K562 (cell line): ENCODE data around the gene SCFD2. TPM values are rescaled to one million over a fixed set of nuclear protein-coding genes. Genes with fewer than 3 reads are reported as not detected.
"Not testable (repeated sequence)": the region's sequence is repeated elsewhere in the genome, so short reads cannot be mapped to it uniquely, and the experiment has no call there.

Source experiments
- ATAC-seq: fragments of 200-7000 bp; cut with Tn5 transposase; 3 replicates; pipeline ENCODE4 v1.9.1; 2020; ENCODE audit warnings: moderate library complexity
- BruUV-seq: library from RNA; stranded (reverse); fragments of 400-500 nt; replicated peaks from 2 replicates; lab custom pipeline; 2021; lab: Mats Ljungman, UMichigan
- CTCF ChIA-PET: fragments of 300-600 bp; formaldehyde crosslinking; extraction: SDS; loops from one replicate; lab custom pipeline; 2021; ENCODE audit warnings: low intra/inter-chr PET ratio; lab: Yijun Ruan, JAX
- POLR2A ChIA-PET: fragments of 300-600, 350-650 bp; sonication (Branson Sonifier 250); formaldehyde crosslinking; extraction: SDS; loops from one replicate; lab custom pipeline; 2021; ENCODE audit warnings: antibody characterized with exemption, inconsistent platforms; lab: Yijun Ruan, JAX
- DNase-seq, 4 experiments: peaks; one replicate each; pipeline versions ENCODE4 v3.0.0 to v3.0.0-alpha.2; 2011 to 2018; ENCODE audit warnings: low spot score in 3 of 4, mixed read lengths in 3 of 4; ENCODE audit errors: extremely low read depth in 1 of 4
- FAIRE-seq: peaks from 2 replicates; lab custom pipeline; 2011; peaks lifted over from hg19 to GRCh38; lab: Jason Lieb, UNC
- H2AFZ ChIP-seq: 2 replicates; pipeline ENCODE4 v1.6.0; 2011; ENCODE audit warnings: low read depth, low read length, control low read depth, inconsistent platforms
- H3K27ac ChIP-seq: fragments of 200-600 bp; 3 replicates; pipeline ENCODE4 v1.8.0; 2011; ENCODE audit warnings: low read depth, mild to moderate bottlenecking, control low read depth, inconsistent platforms, low read length, moderate library complexity, mixed read lengths; ENCODE audit errors: extremely low read depth
- H3K27me3 ChIP-seq, 2 experiments: fragments of 300-600 bp in 1 of 2; 2 replicates in 1 of 2; 3 replicates in 1 of 2; pipeline versions ENCODE4 v1.6.0 to v1.8.0; 2011; ENCODE audit warnings: inconsistent platforms in 2 of 2, low read length in 2 of 2, mild to moderate bottlenecking in 1 of 2, mixed read lengths in 1 of 2, moderate library complexity in 1 of 2; ENCODE audit not compliant: control insufficient read depth in 2 of 2, insufficient read depth in 2 of 2
- H3K36me3 ChIP-seq: fragments of 300-600 bp; 3 replicates; pipeline ENCODE4 v1.8.0; 2011; ENCODE audit warnings: mild to moderate bottlenecking, low read length, inconsistent platforms; ENCODE audit not compliant: control insufficient read depth, insufficient read depth
- H3K4me1 ChIP-seq, 2 experiments: fragments of 200-600 bp in 1 of 2; replicated peaks in 1 of 2; 2 replicates in 1 of 2; 3 replicates in 1 of 2; pipeline versions ENCODE4 v1.5.1 to v1.8.0; 2011; ENCODE audit warnings: inconsistent platforms in 2 of 2, low read length in 2 of 2, mild to moderate bottlenecking in 1 of 2, mixed read lengths in 1 of 2, moderate library complexity in 1 of 2; ENCODE audit not compliant: control insufficient read depth in 2 of 2, insufficient read depth in 2 of 2
- H3K4me2 ChIP-seq: 2 replicates; pipeline ENCODE4 v1.6.1; 2011; ENCODE audit warnings: low read length, control low read depth, inconsistent platforms, mixed read lengths; ENCODE audit not compliant: insufficient read depth
- H3K4me3 ChIP-seq: fragments of 200-600 bp; sonication (generic), shearing (Covaris generic); 2 replicates; pipeline ENCODE4 v1.5.1; 2016; ENCODE audit warnings: control low read depth, inconsistent platforms
- H3K79me2 ChIP-seq: fragments of 200-600 bp; 3 replicates; pipeline ENCODE4 v1.8.0; 2011; ENCODE audit warnings: low read length, inconsistent platforms; ENCODE audit not compliant: control insufficient read depth, insufficient read depth
- H3K9ac ChIP-seq, 2 experiments: 2 replicates each; pipeline versions ENCODE4 v1.6.0 to v1.6.1; 2011; ENCODE audit warnings: low read depth in 2 of 2, low read length in 2 of 2, control low read depth in 1 of 2, inconsistent platforms in 1 of 2, mild to moderate bottlenecking in 1 of 2, mixed read lengths in 1 of 2; ENCODE audit not compliant: insufficient read depth in 1 of 2
- H3K9me1 ChIP-seq: one replicate; pipeline ENCODE4 v1.6.0; 2011; ENCODE audit warnings: inconsistent platforms, mild to moderate bottlenecking, low read length, moderate library complexity; ENCODE audit not compliant: control insufficient read depth, insufficient read depth
- H3K9me3 ChIP-seq: replicated peaks from 2 replicates; pipeline ENCODE4 v1.5.1; 2011; ENCODE audit warnings: low read depth, low read length, inconsistent platforms; ENCODE audit not compliant: control insufficient read depth, insufficient read depth
- H4K20me1 ChIP-seq: replicated peaks from 2 replicates; pipeline ENCODE4 v1.6.1; 2011; ENCODE audit warnings: low read length, inconsistent platforms, mixed read lengths; ENCODE audit not compliant: control insufficient read depth, insufficient read depth
- CCNT2 ChIP-seq: IDR thresholded peaks from 2 replicates; pipeline ENCODE4 v1.6.1; 2011; ENCODE audit warnings: borderline replicate concordance, low read depth, mild to moderate bottlenecking, moderate library complexity, mixed read lengths, low read length; ENCODE audit not compliant: insufficient read length; ENCODE audit errors: extremely low read depth
- NFIX ChIP-seq: fragments of 250-450 bp; sonication (Bioruptor Pico); IDR thresholded peaks from 2 replicates; pipeline ENCODE4 v1.4.0; 2020; ENCODE audit warnings: low read depth, mild to moderate bottlenecking, moderate library complexity
- ZNF146 ChIP-seq: IDR thresholded peaks from one replicate; pipeline ENCODE4 v1.6.1; 2018; ENCODE audit warnings: missing compliant biosample characterization; ENCODE audit not compliant: unreplicated experiment
- ZNF174 ChIP-seq: fragments of 250-450 bp; sonication (Bioruptor Pico); IDR thresholded peaks from 2 replicates; pipeline ENCODE4 v1.4.0; 2020; ENCODE audit warnings: mild to moderate bottlenecking
- ZNF239 ChIP-seq: fragments of 250-450 bp; sonication (Bioruptor Pico); IDR thresholded peaks from 2 replicates; pipeline ENCODE4 v1.4.0; 2020; ENCODE audit warnings: mild to moderate bottlenecking
- ZNF408 ChIP-seq: fragments of 250-450 bp; sonication (Bioruptor Pico); IDR thresholded peaks from 2 replicates; pipeline ENCODE4 v1.4.0; 2020; ENCODE audit warnings: low read depth, mild to moderate bottlenecking, moderate library complexity
- ZNF699 ChIP-seq: fragments of 250-450 bp; sonication (Bioruptor Pico); IDR thresholded peaks from 2 replicates; pipeline ENCODE4 v1.8.0; 2021; ENCODE audit warnings: mild to moderate bottlenecking, moderate library complexity; ENCODE audit not compliant: insufficient replicate concordance
- WGBS: fragments of 100-300 bp; shearing (Covaris generic); methylation state at CpG from one replicate; pipeline ENCODE4 v1.1.6; 2016; ENCODE audit warnings: low coverage, mixed read lengths; ENCODE audit not compliant: insufficient coverage; ENCODE audit errors: missing lambda C conversion rate; 5-methylcytosine and 5-hydroxymethylcytosine counted together
- in situ Hi-C: fragments of 300-500 bp; cut with MboI; formaldehyde crosslinking; loops from 4 replicates; pipeline ENCODE4 v1.15.0; 2018; ENCODE audit warnings: inconsistent platforms, mixed read lengths
- intact Hi-C: fragments of 100-400 bp; cut with micrococcal nuclease; formaldehyde crosslinking; loops from 2 replicates; pipeline ENCODE4 v1.14.2; 2022
- polyA plus RNA-seq, 8 experiments: library from polyadenylated mRNA; depleted of rRNA in 4 of 8; stranded (reverse) in 5 of 8; unstranded in 3 of 8; fragments of >200 nt; fragmentation: Nextera tagmentation in 2 of 8; fragmentation: Illumina TruSeq in 1 of 8; extraction: Ambion mirVana in 2 of 8; extraction: Trizol in 1 of 8; gene quantifications; 2 replicates each; pipeline versions ENCODE4 v1.2.1 to v1.2.3, GENCODE V29; 2011 to 2014; ENCODE audit warnings: inconsistent platforms in 1 of 8, missing spikeins in 1 of 8
- total RNA-seq, 7 experiments: library from RNA; depleted of rRNA in 6 of 7; stranded (reverse); fragments of >200 nt in 6 of 7; fragmentation: Illumina TruSeq in 2 of 7; extraction: Trizol in 2 of 7; gene quantifications; 2 replicates each; pipeline versions ENCODE4 v1.2.1 to v1.2.3, GENCODE V29; 2011 to 2021; ENCODE audit warnings: low replicate concordance in 1 of 7
- TF ChIP-seq, protein P1 (sequence below): fragments of 450-650 bp; IDR thresholded peaks from 2 replicates; pipeline ENCODE4 v1.6.1; 2017; ENCODE audit warnings: antibody characterized with exemption
- TF ChIP-seq, protein P2 (sequence below): fragments of 200-400 bp; formaldehyde crosslinking; IDR thresholded peaks from 2 replicates; pipeline ENCODE4 v1.6.1; 2017; ENCODE audit warnings: mild to moderate bottlenecking, low read depth, low read length, moderate library complexity
- TF ChIP-seq, protein P3 (sequence below): IDR thresholded peaks from 2 replicates; pipeline ENCODE4 v1.6.1; 2011; ENCODE audit not compliant: insufficient read length; ENCODE audit errors: extremely low read depth

Gene SCFD2
- total and polyA plus RNA-seq, 9 of the 15 experiments (the other 6 are each of a cell fraction or from before 2014, with no cell fraction given), result 5.7 to 30.3 (median 22.8) TPM

DNA sequence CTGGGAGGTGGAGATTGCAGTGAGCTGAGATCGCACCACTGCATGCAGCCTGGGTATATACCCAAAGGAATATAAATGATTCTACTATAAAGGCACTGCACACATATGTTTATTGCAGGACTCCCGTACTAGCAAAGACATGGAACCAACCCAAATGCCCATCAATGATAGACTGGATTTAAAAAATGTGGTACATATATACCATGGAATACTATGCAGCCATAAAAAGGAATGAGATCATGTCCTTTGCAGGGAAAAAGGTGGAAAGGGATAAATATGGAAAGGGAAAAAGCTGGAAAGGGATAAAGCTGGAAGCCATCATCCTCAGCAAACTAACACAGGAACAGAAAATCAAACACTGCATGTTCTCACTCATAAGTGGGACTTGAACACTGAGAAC, 308.8 kb downstream of the SCFD2 start:
- 68% methylated on average over 2 of the region's 2 CpGs for WGBS
- ATAC-seq, H3K9me3 ChIP-seq, H3K9me1 ChIP-seq, BruUV-seq, POLR2A ChIA-PET, H3K27me3 ChIP-seq, H2AFZ ChIP-seq, H3K36me3 ChIP-seq, H3K4me2 ChIP-seq, intact Hi-C loops, H3K9ac ChIP-seq, in situ Hi-C loops, H3K4me3 ChIP-seq, H3K4me1 ChIP-seq, H3K79me2 ChIP-seq, H4K20me1 ChIP-seq, DNase-seq, H3K27ac ChIP-seq, FAIRE-seq, CTCF ChIA-PET: not testable (repeated sequence)
- TF ChIP-seq ZNF146 (CRISPR knock-in tag), result peak; percentile 49

DNA sequence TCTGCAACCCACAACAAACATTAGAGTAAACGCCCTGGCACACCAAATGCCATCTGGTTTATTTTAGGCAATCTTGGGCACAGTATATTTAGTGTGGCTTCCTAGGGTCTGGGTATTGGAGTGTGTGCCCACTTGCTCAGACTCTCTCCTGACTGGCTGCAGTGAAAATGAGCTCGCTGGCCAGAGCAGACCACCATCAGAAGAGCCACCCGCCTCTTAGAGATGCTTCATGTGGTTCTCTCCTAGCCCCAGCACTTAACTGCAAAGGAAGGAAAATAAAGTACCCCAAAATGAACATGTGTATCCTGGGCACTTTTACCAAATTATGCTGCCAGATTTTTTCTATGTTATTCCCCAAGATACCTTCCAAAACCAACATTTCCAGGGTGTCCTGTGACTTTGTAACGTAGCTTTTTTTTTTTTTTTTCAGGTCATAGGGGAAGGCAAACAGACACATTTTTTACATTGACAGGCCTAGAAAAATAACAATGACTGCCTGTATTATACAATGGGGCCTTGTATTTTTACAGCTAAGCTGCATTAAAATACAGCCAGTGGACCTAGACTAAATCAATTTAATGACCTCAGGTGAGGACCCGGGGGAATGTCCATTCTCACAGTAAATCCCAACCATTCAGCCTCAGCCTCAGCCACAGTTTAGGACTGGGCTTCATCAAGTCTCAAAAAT, 310.0 kb downstream of the SCFD2 start:
- in situ Hi-C loops (no loop called here), intact Hi-C loops (no loop called here)
- ATAC-seq (no peak), DNase-seq (no peak), FAIRE-seq (no peak)
- POLR2A ChIA-PET, result interaction anchor here (1.0 kb wide), 1 partner anchor 14 kb away, joined by 3 read pairs; no protein-coding TSS in a partner anchor
- no peaks in the 10 kb centered on the region for H3K27me3 ChIP-seq
- no peaks in the 10 kb centered on the region for H4K20me1 ChIP-seq
- H3K9ac ChIP-seq, result no peak overlapping the region
- no peak overlapping the region for H3K4me2 ChIP-seq
- CTCF ChIA-PET, result no interaction called here
- no peaks in the 10 kb centered on the region for H3K9me3 ChIP-seq
- no TSS peak for BruUV-seq
- no peak overlapping the region for H3K27ac ChIP-seq
- no peaks in the 10 kb centered on the region for H3K79me2 ChIP-seq
- no peaks in the 10 kb centered on the region for H3K36me3 ChIP-seq
- WGBS, result 63% methylated on average over 5 of the region's 5 CpGs
- no peaks in the 10 kb centered on the region for H3K4me1 ChIP-seq
- no peaks in the 10 kb centered on the region for H3K9me1 ChIP-seq
- no peak overlapping the region for H3K4me3 ChIP-seq
- no peak overlapping the region for H2AFZ ChIP-seq
- no peak for TF ChIP-seq ZNF408 (CRISPR knock-in tag)
- no peak for TF ChIP-seq ZNF699 (CRISPR knock-in tag)
- no peak for TF ChIP-seq CCNT2
- TF ChIP-seq, protein P1, sequence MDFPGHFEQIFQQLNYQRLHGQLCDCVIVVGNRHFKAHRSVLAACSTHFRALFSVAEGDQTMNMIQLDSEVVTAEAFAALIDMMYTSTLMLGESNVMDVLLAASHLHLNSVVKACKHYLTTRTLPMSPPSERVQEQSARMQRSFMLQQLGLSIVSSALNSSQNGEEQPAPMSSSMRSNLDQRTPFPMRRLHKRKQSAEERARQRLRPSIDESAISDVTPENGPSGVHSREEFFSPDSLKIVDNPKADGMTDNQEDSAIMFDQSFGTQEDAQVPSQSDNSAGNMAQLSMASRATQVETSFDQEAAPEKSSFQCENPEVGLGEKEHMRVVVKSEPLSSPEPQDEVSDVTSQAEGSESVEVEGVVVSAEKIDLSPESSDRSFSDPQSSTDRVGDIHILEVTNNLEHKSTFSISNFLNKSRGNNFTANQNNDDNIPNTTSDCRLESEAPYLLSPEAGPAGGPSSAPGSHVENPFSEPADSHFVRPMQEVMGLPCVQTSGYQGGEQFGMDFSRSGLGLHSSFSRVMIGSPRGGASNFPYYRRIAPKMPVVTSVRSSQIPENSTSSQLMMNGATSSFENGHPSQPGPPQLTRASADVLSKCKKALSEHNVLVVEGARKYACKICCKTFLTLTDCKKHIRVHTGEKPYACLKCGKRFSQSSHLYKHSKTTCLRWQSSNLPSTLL, result no peak
- TF ChIP-seq ZNF239 (CRISPR knock-in tag), result no peak
- TF ChIP-seq, protein P2, sequence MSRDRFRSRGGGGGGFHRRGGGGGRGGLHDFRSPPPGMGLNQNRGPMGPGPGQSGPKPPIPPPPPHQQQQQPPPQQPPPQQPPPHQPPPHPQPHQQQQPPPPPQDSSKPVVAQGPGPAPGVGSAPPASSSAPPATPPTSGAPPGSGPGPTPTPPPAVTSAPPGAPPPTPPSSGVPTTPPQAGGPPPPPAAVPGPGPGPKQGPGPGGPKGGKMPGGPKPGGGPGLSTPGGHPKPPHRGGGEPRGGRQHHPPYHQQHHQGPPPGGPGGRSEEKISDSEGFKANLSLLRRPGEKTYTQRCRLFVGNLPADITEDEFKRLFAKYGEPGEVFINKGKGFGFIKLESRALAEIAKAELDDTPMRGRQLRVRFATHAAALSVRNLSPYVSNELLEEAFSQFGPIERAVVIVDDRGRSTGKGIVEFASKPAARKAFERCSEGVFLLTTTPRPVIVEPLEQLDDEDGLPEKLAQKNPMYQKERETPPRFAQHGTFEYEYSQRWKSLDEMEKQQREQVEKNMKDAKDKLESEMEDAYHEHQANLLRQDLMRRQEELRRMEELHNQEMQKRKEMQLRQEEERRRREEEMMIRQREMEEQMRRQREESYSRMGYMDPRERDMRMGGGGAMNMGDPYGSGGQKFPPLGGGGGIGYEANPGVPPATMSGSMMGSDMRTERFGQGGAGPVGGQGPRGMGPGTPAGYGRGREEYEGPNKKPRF, result no peak
- TF ChIP-seq, protein P3, sequence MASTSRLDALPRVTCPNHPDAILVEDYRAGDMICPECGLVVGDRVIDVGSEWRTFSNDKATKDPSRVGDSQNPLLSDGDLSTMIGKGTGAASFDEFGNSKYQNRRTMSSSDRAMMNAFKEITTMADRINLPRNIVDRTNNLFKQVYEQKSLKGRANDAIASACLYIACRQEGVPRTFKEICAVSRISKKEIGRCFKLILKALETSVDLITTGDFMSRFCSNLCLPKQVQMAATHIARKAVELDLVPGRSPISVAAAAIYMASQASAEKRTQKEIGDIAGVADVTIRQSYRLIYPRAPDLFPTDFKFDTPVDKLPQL, result no peak
- TF ChIP-seq ZNF174 (CRISPR knock-in tag), result no peak
- TF ChIP-seq NFIX (CRISPR knock-in tag), result no peak
